Upper lobe of right lung (tissue), 1 donor: Measurements from ENCODE around the gene NLRP12. TPM values are rescaled to one million over a fixed set of nuclear protein-coding genes. Genes with fewer than 3 reads are reported as not detected.
A peak's percentile ranks its signal among the peaks of the same experiment; 100 is the strongest.

Experiments
- ATAC-seq: fragments of 200-7000 bp; cut with Tn5 transposase; one replicate; pipeline ENCODE4 v1.9.1; 2020; ENCODE audit warnings: mild to moderate bottlenecking, moderate library complexity
- DNase-seq: peaks from one replicate; pipeline ENCODE4 v3.0.0-alpha.2; 2020
- H3K27ac ChIP-seq: fragments of 200-600 bp; one replicate; pipeline ENCODE4 v1.8.0; 2022
- H3K27me3 ChIP-seq: fragments of 200-600 bp; one replicate; pipeline ENCODE4 v1.8.0; 2022; ENCODE audit warnings: mild to moderate bottlenecking
- H3K36me3 ChIP-seq: fragments of 200-600 bp; one replicate; pipeline ENCODE4 v1.8.0; 2022
- H3K4me1 ChIP-seq: fragments of 200-600 bp; one replicate; pipeline ENCODE4 v1.8.0; 2022
- H3K4me3 ChIP-seq: fragments of 200-600 bp; one replicate; pipeline ENCODE4 v1.8.0; 2022; ENCODE audit warnings: mild to moderate bottlenecking
- H3K9me3 ChIP-seq: fragments of 200-600 bp; one replicate; pipeline ENCODE4 v1.8.0; 2022
- CTCF ChIP-seq: fragments of 200-600 bp; IDR thresholded peaks from one replicate; pipeline ENCODE4 v1.8.0; 2022; ENCODE audit warnings: antibody characterized with exemption
- intact Hi-C: fragments of 100-400 bp; cut with DNase I; formaldehyde crosslinking; loops from one replicate; pipeline ENCODE4 v1.11.0; 2022
- total RNA-seq: library from RNA; stranded (reverse); fragmentation: NEBNext Ultra II Directional; extraction: Animal tissue kit (Norgen Biotek cat#: 25700); gene quantifications from one replicate; pipeline ENCODE4 v1.2.1, GENCODE V29; 2021
- donor health status: DM: no; HTN: yes; CAD: no; lungs with severe emphysema.

Gene NLRP12
- total RNA-seq, 1 donor from 2014 or later = 4.0 TPM

GRCh38 chr19:53810891-53811290 is 13.2 kb downstream of the NLRP12 start:
- Histone ChIP-seq H3K27ac (no peak overlapping the region), H3K4me3 (no peak overlapping the region), H3K36me3 (no peaks in the 10 kb centered on the region), H3K9me3 (no peaks in the 10 kb centered on the region), H3K27me3 (no peaks in the 10 kb centered on the region), H3K4me1 (no peaks in the 10 kb centered on the region)
- no peak for TF ChIP-seq CTCF
- DNase-seq = no peak
- no peak for ATAC-seq
- intact Hi-C loops = no loop called here

- no peaks in the 10 kb centered on the region for H3K4me1 ChIP-seq
- H3K27ac ChIP-seq = no peak overlapping the region
- H3K4me3 ChIP-seq = no peak overlapping the region
- H3K27me3 ChIP-seq = no peaks in the 10 kb centered on the region
- ATAC-seq (no peak), DNase-seq (no peak)
- no peaks in the 10 kb centered on the region for H3K9me3 ChIP-seq
- no peak for TF ChIP-seq CTCF
- H3K36me3 ChIP-seq = no peaks in the 10 kb centered on the region
- intact Hi-C loops = no loop called here
These were observed 13.9 kb downstream of the NLRP12 start for GRCh38 chr19:53810187-53810546.

- no peak overlapping the region for H3K4me3 ChIP-seq
- intact Hi-C loops = no loop called here
- H3K9me3 ChIP-seq = no peaks in the 10 kb centered on the region
- TF ChIP-seq CTCF = peak; percentile 22
- ATAC-seq (peak; percentile 41), DNase-seq (no peak)
- no peaks in the 10 kb centered on the region for H3K4me1 ChIP-seq
- H3K27me3 ChIP-seq = no peaks in the 10 kb centered on the region
- H3K36me3 ChIP-seq = no peaks in the 10 kb centered on the region
- no peak overlapping the region for H3K27ac ChIP-seq
These were observed 14.5 kb downstream of the NLRP12 start for GRCh38 chr19:53809518-53810186.

- TF ChIP-seq CTCF = peak; percentile 45
- DNase-seq (no peak), ATAC-seq (peak; percentile 68)
- Histone ChIP-seq H3K27me3 (no peaks in the 10 kb centered on the region), H3K9me3 (no peaks in the 10 kb centered on the region), H3K4me1 (no peaks in the 10 kb centered on the region), H3K27ac (no peak overlapping the region), H3K4me3 (no peak overlapping the region), H3K36me3 (no peaks in the 10 kb centered on the region)
- intact Hi-C loops = no loop called here
These were observed 15.4 kb downstream of the NLRP12 start for GRCh38 chr19:53808710-53809125.

GRCh38 chr19:53801257-53801656 is 22.9 kb downstream of the NLRP12 start:
- no peak for TF ChIP-seq CTCF
- no peaks in the 10 kb centered on the region for H3K9me3 ChIP-seq
- intact Hi-C loops = no loop called here
- no peaks in the 10 kb centered on the region for H3K4me1 ChIP-seq
- no peaks in the 10 kb centered on the region for H3K27me3 ChIP-seq
- no peak for DNase-seq
- ATAC-seq = no peak
- no peak overlapping the region for H3K4me3 ChIP-seq
- H3K27ac ChIP-seq = no peak overlapping the region
- no peaks in the 10 kb centered on the region for H3K36me3 ChIP-seq

- TF ChIP-seq CTCF = no peak
- Histone ChIP-seq H3K4me1 (no peaks in the 10 kb centered on the region), H3K27me3 (no peaks in the 10 kb centered on the region), H3K9me3 (no peaks in the 10 kb centered on the region), H3K4me3 (no peak overlapping the region), H3K27ac (no peak overlapping the region), H3K36me3 (no peaks in the 10 kb centered on the region)
- intact Hi-C loops = no loop called here
- ATAC-seq = no peak
- no peak for DNase-seq
These were observed 29.1 kb downstream of the NLRP12 start for GRCh38 chr19:53795019-53795418.
